HG02885 (cell line): Measurements from ENCODE around the gene GGACT.
"Not testable (repeated sequence)": the region's sequence is repeated elsewhere in the genome, so short reads cannot be mapped to it uniquely, and the experiment has no call there.

ENCODE experiments used
- ATAC-seq: cut with Tn5 transposase; IDR thresholded peaks from one replicate; pipeline ENCODE4 v1.9.1; 2021; ENCODE audit warnings: mild to moderate bottlenecking; ENCODE audit not compliant: unreplicated experiment, poor library complexity

The GGACT gene

DNA sequence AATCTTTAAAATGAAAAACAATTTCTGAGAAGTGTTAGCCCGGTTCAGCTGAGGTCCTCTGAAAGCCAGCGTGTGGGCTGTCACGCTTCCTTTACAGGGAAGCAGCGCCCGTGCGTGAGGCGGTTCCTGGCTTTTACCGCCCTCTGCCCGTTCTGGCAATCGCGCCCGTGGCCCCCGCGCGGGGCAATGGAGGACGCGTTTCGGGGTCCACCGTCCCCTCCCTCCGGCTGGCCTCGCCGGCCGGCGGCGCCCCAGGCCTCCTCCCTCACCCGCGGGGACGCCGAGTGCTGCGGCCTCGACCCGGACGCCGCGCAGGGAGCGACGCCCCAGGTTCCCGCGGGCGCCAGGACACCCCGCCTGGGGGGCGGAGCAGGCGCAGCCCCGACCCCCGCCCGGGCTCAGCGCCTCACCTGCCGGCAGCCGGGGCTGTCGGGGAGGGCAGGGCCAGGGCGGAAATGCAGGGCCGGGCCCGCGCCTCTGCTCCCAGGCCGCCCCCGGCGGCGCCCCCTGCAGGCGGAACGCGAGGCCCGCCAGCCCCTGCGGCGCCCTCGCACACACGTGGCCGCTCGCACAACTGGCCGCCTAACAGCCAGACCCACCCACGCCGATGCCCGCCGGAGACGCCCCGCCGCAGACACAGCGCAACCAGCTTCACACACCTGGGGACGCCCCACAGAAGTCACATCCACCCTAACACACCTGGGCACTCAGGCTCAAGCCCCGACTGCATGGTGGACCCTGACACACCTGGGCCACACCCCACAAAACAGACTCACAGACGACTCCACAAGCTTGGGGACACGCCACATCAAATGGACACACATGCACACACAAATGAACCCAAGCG, at the start of gene GGACT:
Gene GGACT (minus strand): TSS at position 459 of the 847 bp plus-strand sequence. CDS start 56,198 bp downstream, outside the sequence.
- peak; percentile 96 for ATAC-seq

DNA sequence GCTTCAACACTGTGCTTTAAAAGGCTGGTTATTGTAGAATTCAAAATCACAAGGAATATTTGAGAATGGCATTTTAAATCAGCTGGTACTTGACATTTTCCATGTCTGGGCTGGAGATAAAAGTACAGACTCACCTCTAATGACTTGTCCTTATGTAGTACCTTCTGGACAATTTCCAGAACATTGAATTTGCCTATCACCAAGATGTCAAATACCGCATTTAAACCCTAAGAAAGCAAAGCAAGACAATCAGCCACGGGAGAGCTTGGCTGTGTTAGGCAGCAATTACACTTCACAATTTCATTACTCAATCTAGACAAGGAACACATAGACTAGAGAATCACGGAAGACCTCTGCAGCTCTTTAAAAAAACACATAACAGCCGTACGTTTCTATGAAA, 49.2 kb upstream of the GGACT start:
- ATAC-seq: no peak

DNA sequence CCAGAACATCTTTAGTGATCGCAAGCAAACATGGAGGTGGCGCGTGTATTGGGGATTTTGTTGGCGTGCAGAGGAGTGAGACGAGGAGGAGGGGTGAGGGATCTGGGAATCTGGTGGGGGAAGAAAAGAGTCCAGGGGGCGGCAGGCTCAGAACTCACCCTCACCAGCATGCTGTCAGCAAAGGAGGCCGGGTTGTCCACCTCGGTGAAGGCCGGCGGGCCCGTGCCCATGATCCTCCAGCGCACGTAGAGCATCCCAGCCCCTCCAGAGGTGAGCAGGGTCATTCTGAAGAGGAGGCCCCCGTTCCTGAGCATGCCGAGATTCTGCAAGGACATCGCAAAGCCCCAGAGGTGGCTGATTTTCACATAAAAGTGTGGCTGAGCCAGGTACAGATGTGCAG, 48.8 kb upstream of the GGACT start:
- no peak for ATAC-seq

DNA sequence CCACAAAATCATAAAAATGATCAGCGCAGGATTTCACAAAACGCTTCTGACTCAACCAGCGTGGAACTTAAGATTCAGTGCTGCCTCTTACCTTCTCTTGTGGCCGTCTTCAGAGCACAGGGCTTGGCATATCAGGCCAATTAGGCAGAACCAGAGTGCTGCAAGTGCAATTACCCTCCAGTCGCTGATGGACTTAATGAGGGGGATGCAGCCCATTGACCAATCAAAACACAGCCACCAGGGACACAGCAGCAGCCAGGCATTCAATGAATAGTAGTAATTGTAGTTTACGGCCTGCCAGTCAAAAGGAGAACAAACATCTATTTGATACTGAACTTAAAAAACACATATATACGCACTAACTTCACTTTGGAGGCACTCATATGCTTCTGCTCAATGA, 47.9 kb upstream of the GGACT start:
- no peak for ATAC-seq

DNA sequence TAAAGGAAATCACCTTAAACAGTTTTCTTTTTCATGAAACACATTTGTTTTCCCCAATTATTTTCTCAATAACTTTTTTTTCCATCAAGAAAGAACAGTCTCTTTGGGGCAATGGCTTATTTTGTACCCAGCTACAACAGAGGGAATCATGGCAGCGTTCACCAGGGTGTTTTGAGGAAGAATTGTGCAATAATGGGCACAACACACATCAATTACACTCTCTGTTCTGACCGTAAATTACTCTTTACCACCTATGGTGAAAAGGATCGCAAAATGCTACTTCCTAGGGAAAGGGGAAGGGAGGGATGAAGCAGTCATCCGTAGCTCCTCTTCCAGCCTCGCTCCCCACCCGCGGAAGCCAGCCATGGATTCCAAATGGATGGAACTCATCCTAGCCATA, 47.4 kb upstream of the GGACT start:
- no peak for ATAC-seq

DNA sequence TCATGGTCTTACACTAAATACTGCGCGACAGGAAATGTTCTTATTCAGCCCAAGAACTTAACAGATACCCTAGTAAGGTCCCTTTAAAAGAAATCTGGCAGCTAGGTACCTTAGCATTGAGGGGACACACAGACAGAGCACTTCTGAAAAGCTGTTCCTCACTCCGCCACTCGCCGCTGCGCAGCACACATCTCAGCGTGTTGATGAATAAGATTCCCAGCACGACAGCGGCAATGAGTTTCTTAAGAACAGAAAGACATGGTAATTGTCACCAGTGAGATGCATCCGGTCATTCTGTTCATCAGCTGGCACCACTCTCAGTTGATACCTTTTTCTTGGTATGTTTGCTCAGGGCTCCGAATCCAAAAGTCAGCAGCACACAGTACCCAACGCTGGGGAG, 46.1 kb upstream of the GGACT start:
- ATAC-seq: no peak

DNA sequence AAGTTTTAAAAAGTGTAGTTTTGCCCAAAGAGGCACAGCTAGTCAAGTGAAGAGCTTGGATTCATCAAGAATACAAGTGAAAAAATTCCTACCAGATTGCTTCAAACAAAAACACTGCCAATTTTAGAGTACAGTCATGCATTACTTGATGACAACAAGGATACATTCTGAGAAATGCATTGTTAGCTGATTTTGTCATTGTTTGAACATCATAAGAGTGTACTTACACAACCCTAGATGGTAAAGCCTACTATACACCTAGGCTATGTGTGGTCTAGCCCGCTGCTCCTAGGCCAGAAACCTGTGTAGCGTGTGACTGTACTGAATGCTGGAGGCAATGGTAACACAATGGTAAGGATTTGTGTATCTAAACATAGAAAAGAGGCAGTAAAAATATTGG, 44.9 kb upstream of the GGACT start:
- ATAC-seq: no peak

DNA sequence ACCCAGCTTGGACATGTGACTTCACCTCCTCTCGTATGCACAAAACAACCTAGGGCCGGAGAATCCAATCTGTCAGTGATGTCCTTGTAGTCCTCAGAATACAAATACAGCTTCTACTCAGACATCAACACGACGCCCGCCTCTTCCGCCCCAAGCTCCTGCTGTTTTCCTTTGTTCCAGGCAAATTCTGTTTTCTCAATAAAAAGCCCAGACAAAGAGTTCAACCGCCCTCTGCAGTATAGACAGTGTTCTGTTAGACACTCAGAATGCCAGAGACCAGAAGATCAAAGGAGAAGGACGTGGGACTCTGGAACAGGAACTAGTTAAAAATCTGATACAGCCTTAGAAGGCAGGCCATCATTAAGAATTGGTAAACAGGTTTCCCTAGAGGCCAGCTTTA, 42.0 kb upstream of the GGACT start:
- ATAC-seq: no peak

DNA sequence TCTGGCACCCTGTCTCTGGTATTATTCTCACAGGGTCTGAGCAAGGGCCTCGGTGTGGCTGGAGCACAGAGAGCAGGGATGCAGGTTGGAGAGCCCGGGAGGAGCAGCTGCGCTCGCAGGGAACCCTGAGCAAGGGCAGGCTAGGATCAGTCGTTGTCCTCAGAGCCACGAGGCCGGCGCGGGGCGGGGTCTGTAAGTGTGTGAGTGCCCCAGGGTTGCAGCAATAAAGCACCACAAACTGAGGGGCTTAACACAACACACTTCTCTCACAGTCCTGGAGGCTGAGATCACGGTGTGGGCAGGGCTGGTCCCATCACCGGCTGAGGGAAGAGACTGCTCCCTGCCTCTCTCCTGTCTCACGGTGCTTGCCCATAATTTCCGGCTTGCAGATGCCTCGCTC, 38.5 kb upstream of the GGACT start:
- ATAC-seq: no peak

DNA sequence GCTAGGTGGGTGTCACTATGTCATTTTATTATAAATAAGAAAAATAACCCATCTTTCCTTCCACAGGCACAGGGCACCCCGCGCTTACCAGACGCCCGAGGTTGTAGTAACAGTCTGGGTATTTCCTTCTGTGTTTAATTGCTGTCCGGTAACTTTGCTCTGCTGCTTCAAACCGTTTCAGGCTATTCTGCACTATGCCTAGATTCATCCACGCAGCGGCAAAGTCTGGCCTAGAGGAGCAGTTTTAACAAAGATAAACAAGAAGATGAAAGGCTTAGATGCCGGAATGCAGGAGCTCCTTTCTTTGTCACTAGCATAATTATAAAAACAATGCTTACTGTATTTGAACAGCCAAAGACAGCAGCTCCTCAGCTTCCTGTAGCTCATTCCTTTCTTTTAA, 36.9 kb upstream of the GGACT start:
- no peak for ATAC-seq

DNA sequence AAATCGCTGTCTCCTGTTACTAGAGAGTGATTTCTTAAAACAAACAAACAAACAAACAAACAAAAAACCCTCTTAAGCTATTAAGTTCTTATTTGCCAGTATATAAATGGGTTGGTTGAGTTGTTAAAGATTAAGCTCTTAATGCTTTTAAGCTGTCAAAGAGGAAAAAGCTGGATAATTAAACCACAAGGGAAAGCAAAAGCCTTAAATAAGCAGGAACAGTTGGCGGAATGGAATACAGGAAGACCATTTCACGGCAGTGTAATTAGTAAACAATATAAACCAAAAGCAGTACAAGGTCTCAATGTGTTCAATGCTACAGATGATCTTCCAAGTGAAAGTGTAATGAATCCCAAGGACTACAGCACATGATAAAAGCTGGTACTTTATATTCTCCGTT, 32.2 kb upstream of the GGACT start:
- ATAC-seq: no peak

DNA sequence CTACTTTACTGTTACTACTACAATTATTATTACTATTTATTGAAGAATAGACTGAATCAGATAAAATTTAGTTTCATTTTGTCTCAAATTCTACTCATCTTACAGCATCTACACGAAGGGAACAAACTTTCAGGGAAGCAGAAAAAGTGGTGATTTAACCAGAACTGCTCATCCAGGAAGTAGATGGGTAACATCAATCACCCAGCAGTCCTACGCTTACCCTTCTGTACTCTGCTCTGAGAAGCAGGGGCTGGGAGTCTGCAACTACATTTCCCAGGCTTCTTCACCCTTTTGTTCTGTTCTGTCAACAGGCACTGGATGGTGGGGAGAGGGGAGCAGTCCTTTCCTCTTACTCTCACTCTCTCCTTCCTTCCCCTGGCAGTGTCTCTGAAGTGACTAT, 31.4 kb upstream of the GGACT start:
- ATAC-seq: no peak

DNA sequence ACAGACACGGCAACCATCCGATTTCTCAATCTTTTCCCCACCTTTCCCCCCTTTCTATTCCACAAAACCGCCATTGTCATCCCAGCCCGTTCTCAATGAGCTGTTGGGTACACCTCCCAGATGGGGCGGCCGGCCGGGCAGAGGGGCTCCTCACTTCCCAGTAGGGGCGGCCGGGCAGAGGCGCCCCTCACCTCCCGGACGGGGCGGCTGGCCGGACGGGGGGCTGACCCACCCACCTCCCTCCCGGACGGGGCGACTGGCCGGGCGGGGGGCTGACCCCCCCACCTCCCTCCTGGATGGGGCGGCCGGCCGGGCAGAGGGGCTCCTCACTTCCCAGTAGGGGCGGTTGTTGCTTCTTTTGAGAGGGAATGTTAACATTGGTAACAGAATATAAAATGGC, 30.3 kb upstream of the GGACT start:
- not testable (repeated sequence) for ATAC-seq

DNA sequence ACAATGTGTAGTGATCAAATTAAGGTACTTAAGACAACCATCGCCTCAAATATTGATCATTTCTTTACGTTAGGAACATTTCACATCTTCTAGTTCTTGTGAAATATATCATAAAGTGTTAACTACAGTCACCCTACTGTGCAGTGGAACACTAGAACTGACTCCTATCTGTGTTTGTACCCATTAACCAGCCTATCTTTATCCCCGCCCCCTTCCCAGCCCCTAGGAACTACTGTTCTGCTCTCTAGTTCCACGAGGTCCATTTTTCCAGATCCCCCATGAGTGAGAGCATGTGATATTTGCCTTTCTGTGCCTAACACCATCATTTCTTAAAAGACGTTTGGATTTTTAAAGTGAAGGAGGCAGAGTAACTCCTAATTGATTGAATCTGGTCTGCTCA, 24.4 kb upstream of the GGACT start:
- no peak for ATAC-seq

DNA sequence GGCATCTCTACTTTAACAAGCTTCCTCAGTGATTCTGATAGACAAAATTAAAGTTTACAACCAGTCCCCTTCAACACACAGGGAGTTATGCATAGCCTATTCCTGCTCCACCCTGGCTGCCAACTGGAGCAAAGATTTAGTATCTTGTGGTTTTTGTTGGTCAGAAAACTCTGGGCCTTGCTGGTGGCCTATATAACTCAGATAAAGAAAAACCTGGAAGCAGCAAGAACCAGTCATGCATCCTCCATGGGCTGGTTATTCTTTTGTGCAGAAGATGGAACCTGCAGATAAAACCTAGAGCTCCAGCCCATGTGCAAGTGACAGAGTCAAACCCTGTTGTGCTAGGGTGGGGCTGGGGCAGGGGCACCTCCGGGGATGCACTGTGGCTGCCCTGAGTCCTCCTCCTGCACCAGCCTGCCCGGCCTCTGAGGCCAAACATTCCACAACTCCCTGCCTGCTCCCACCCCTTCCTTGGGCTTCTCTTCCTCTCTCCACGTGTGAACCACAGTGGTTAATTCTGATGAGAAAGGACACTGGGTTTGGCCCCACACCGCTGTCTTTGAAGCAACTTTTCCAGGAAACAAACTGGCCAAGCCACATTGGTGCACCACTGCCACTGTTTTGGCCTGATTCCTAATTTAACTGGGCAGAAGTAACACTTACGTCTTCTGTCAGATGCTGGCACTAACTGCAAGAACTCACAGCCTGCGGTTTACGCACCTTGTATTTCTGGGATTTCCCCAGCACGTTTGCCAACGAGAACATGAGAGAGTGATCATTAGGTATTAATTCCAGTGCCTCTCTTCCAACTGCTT, 23.3 kb upstream of the GGACT start:
- ATAC-seq: no peak

DNA sequence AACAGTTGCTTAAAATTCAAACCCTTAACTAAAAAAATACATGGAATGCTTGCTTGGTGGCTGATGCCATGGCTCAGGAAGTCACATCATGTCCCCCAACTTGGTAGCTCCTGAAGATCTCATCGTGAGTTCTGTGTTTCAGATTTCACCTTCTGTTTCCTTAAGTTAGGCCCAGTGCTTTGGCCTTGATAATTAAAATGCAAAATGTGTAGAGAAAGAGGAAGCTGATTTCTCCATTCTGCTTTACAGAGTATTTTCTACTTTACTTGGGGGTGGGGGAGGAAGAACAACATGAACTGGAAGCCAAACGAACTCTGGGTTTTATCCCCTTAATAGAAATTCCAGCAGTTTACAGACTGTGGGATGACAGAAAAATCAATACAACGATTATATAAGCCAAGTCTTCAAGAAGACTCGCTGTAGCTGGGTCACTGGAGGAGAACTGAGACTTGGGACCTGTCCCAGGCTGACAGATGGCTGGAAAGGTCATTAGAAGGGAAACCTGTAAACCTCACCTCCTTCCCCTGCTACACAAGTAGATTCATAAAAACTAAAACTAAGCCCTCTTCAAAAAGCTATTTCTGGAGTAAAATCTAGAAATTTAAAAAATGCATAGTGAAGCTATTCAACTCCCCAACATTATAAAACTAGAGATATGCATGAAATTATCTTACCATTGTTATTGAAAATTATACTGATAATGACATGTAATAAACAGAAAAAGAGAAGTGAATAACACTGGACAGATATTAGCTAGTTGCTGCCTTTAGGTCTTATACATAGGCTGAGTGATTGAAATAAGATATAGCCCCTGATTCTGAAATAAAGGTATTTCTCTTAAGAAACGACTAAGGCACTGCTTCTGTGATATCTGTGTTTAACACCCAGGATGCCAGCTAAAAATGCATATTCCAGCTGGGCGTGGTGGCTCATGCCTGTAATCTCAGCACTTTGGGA, 22.1 kb upstream of the GGACT start:
- ATAC-seq: peak; percentile 28

DNA sequence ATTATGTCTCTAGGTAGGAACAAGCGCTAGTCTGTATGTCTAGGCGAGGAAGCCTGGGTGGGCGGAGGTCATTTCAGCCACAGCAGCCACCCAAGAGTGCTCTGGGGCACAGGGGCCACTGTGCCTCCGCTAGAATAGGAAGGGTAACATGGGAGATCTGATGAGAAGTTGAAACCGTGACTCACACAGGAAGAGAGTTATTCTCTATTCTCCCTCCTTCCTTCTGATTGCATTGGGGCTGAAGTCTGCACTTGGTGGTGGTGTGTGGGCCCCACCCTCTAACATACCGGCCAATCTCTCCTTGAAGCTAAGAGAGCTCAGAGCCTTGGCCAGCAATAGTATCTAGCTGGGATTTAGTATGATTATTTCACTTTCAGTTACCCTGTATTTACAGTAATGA, 20.3 kb upstream of the GGACT start:
- ATAC-seq: peak; percentile 96

DNA sequence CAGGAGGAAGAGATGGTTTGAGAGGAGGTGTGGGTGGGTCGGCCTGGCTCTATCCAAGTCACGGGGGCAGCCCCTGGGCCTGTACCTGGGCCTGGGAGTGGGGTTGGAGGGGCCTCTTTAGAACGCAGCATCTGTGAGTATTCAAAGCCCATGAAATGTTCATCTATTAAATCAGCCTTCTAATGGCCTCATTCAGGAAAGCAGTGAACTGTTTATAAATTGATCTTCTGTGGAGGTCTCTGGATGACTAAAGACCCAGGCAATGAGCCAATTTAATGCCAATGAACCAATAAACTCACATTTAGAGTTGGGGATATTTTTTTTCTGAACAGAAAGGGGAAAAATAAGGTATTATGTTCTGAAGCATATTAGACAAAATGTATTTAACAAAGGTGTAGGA, 19.9 kb upstream of the GGACT start:
- no peak for ATAC-seq

DNA sequence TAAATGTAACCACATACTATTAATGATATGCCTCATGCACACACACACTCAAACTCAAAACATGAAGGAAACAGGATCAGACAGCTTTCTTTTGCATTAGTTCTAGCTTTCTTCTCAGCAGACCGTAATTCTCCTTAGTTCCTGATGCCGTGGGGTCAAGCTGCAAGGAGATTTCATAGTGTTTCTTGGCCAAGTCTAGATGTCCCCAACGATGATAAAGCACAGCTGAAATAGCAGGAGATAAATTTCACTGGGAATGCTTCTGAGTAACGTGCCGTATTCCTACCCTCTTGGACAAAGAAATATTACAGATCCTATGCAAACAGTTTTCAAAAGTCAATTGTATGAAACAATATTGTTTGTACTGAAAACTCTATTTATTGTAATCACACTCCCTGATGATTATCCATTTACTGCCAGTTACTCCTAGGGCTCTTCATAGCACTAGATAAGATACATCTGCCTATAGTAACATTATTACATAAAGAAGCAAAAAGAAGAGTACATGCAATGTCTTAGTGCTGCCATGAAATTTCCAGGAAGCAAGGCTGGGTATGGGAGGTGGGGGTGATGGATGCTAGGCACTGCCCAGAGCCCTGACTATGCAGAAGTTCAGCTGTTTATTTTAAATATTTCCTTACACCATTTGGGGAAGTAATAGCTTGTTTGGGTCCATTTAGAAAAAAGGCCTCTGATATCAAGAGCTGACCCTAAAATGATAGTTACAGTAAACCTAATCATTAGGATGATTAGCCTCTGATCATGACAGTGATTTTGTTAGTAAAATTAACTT, 16.5 kb upstream of the GGACT start:
- no peak for ATAC-seq
